ENCODE measurements around the gene PAPOLB. TPM values are rescaled to one million over a fixed set of nuclear protein-coding genes. Genes with fewer than 3 reads are reported as not detected.
A peak's percentile ranks its signal among the peaks of the same experiment; 100 is the strongest.

PAPOLB gene
- total and polyA plus RNA-seq, 3 donors from 2014 or later = 19.1 to 65.2 (median 29.1) TPM

- Histone ChIP-seq H3K4me3 (no peak overlapping the region), H3K36me3 (ENCODE audit: low read depth, missing control alignments) (no peaks in the 10 kb centered on the region), H3K9me3 (no peaks in the 10 kb centered on the region), H3K27ac (no peak overlapping the region), H3K4me1 (no peaks in the 10 kb centered on the region), H3K27me3 (no peaks in the 10 kb centered on the region)
- 92 to 93% methylated on average over 12 to 21 of the region's 21 CpGs for WGBS, 2 donors
- TF ChIP-seq CTCF (IDR thresholded peaks at IDR 0.05) (no peak), POLR2A (IDR thresholded peaks at IDR 0.05) (no peak)
- intact Hi-C loops (cut with DNase I; ENCODE audit: low total_unique reads) = no loop called here
- peak; percentile 42 for DNase-seq
These were observed 23.1 kb downstream of the PAPOLB start for GRCh38 chr7:4838626-4839334.

- no peak for DNase-seq
- no peak overlapping the region for H3K4me3 ChIP-seq
- no peaks in the 10 kb centered on the region for H3K9me3 ChIP-seq
- 81 to 84% methylated on average over 6 to 30 of the region's 30 CpGs for WGBS, 2 donors
- no peaks in the 10 kb centered on the region for H3K27me3 ChIP-seq
- H3K36me3 ChIP-seq (ENCODE audit: low read depth, missing control alignments) = no peaks in the 10 kb centered on the region
- intact Hi-C loops (cut with DNase I; ENCODE audit: low total_unique reads) = no loop called here
- no peak overlapping the region for H3K27ac ChIP-seq
- TF ChIP-seq POLR2A (IDR thresholded peaks at IDR 0.05) = no peak
- TF ChIP-seq CTCF (IDR thresholded peaks at IDR 0.05) = no peak
- H3K4me1 ChIP-seq = no peaks in the 10 kb centered on the region
These were observed 23.8 kb downstream of the PAPOLB start for GRCh38 chr7:4837803-4838625.

DNA sequence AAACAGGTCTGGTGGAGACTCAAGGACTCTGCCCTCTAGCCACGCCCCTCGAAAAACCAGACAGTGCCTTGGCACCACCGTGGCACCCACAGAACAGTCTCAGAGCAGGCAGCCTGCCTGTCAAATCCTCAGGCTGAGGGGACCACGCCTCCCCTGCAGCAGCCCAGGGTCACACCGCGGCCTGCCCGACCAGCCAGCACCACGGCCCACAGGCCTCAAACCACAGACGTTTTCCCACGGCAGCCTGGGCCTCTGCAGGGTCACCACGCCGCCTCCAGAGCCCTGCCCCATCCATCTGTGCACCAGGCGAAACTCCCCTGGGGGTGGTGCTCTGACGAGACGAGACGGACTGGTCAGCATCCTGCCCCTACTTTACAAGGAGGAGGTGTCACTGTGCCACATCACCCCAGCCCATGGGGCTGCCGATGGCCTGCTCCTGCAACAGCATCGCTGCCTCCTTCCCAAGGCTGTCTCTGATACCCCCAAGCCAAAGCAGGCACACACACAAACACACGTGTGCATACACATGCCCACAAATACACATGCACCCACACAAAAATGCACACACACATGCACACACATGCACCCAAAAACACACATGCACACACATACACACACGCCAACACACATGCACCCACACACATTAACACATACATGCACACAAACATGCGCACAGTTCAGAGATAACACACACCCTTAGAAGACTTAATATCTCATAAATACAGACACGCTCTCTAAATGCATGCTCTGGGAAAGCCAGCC lies 24.6 kb downstream of the PAPOLB start:
- intact Hi-C loops (cut with DNase I; ENCODE audit: low total_unique reads) = no loop called here
- Histone ChIP-seq H3K4me1 (no peaks in the 10 kb centered on the region), H3K36me3 (ENCODE audit: low read depth, missing control alignments) (no peaks in the 10 kb centered on the region), H3K27me3 (no peaks in the 10 kb centered on the region), H3K4me3 (no peak overlapping the region), H3K27ac (no peak overlapping the region), H3K9me3 (no peaks in the 10 kb centered on the region)
- 85 to 89% methylated on average over 8 to 22 of the region's 22 CpGs for WGBS, 2 donors
- TF ChIP-seq POLR2A (IDR thresholded peaks at IDR 0.05) (no peak), CTCF (IDR thresholded peaks at IDR 0.05) (no peak)
- DNase-seq = no peak

- TF ChIP-seq CTCF (IDR thresholded peaks at IDR 0.05) = no peak
- no peak for TF ChIP-seq POLR2A (IDR thresholded peaks at IDR 0.05)
- intact Hi-C loops (cut with DNase I; ENCODE audit: low total_unique reads) = no loop called here
- DNase-seq = no peak
- H3K4me1 ChIP-seq = no peaks in the 10 kb centered on the region
- H3K36me3 ChIP-seq (ENCODE audit: low read depth, missing control alignments) = no peaks in the 10 kb centered on the region
- H3K27me3 ChIP-seq = no peaks in the 10 kb centered on the region
- WGBS, 2 donors = 92 to 99% methylated on average over 20 to 27 of the region's 30 CpGs
- no peak overlapping the region for H3K27ac ChIP-seq
- H3K4me3 ChIP-seq = no peak overlapping the region
- H3K9me3 ChIP-seq = no peaks in the 10 kb centered on the region
These were observed 25.6 kb downstream of the PAPOLB start for GRCh38 chr7:4836206-4836661.

All from testis (tissue), 3 donors.